AG10803 (cell line): ENCODE data around the gene MUSK.
A peak's percentile ranks its signal among the peaks of the same experiment; 100 is the strongest.

Source experiments
- DNase-seq: peaks from one replicate; pipeline ENCODE4 v3.0.0; 2010; ENCODE audit warnings: low read depth
- H3K4me3 ChIP-seq: 2 replicates; pipeline ENCODE4 v1.5.1; 2011; ENCODE audit warnings: mild to moderate bottlenecking, low read length, control low read depth
- TF ChIP-seq, protein P1 (sequence below): conservative IDR thresholded peaks from 2 replicates; pipeline ENCODE4 v1.5.1; 2011; ENCODE audit warnings: mild to moderate bottlenecking, low read length, control low read depth, inconsistent platforms

MUSK gene

DNA sequence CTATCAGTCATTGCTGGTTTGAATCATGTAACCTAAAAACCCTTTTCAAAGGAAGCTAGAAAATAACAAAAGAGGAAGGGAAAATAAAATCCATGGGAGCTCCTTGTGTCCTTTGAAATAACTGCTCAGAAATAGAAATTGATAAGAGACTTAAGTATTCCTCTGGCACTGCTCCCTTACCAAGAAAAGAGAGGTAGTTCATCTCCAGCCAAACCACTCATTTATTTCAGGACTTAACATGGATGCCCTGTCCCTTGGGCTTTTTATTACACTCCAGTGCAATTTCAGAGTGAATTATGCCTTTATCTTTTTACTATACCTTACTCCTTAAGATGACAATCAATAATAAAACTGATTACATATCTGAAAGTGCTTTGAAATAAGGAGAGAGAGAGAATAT is 61.0 kb downstream of the MUSK start:
- no peak for DNase-seq
- H3K4me3 ChIP-seq = no peak overlapping the region
- TF ChIP-seq, protein P1, sequence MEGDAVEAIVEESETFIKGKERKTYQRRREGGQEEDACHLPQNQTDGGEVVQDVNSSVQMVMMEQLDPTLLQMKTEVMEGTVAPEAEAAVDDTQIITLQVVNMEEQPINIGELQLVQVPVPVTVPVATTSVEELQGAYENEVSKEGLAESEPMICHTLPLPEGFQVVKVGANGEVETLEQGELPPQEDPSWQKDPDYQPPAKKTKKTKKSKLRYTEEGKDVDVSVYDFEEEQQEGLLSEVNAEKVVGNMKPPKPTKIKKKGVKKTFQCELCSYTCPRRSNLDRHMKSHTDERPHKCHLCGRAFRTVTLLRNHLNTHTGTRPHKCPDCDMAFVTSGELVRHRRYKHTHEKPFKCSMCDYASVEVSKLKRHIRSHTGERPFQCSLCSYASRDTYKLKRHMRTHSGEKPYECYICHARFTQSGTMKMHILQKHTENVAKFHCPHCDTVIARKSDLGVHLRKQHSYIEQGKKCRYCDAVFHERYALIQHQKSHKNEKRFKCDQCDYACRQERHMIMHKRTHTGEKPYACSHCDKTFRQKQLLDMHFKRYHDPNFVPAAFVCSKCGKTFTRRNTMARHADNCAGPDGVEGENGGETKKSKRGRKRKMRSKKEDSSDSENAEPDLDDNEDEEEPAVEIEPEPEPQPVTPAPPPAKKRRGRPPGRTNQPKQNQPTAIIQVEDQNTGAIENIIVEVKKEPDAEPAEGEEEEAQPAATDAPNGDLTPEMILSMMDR = no peak

DNA sequence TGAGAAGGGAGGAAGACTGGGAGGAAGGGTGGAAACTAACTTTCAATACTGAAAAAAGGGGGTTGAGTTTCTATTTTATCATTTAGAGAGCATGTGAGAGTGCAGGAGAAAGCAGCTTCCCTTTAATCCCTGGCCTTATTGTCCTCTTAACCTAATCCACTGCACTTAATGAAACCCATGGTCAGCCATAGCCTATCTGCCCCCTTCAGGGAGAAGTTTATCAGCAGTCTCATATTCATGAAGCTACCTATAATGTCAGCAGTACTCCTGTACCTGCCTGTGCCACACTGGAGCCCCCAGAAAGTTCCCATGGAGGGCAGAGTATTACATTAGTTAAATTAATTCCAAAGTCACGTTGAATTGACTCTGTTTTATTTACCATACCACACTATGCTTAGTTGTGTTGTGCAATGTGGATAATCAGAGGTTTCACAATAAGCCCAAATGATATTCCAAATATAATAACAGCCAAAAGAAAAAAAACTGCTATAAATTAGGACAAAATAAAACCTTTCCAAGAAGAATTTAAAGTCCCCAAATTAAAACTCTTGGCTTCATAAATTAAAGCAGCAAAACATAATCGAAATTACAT is 62.9 kb downstream of the MUSK start:
- H3K4me3 ChIP-seq = no peak overlapping the region
- peak; percentile 17 for DNase-seq
- TF ChIP-seq, protein P1 = no peak; the same call in 1 of the 2 replicates

DNA sequence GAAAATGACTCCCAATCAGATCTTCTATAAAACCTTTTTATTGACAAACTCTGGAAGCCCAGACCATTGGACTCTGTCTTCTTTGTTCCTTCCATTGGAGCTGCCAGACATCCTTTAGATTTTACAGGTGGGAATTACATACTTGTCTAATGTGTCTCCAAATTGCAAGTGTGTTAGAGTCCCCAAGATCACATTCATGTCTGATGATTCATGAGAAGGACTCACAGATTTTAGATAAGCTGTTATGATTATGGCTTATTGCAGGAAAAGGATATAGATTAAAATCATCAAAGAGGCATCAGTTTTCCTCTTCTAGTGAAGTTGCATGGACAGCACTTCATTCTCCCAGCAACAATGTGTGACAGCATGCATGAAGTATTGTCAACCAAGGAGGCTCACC is 70.4 kb downstream of the MUSK start:
- no peak overlapping the region for H3K4me3 ChIP-seq
- no peak for DNase-seq
- TF ChIP-seq, protein P1 = no peak

DNA sequence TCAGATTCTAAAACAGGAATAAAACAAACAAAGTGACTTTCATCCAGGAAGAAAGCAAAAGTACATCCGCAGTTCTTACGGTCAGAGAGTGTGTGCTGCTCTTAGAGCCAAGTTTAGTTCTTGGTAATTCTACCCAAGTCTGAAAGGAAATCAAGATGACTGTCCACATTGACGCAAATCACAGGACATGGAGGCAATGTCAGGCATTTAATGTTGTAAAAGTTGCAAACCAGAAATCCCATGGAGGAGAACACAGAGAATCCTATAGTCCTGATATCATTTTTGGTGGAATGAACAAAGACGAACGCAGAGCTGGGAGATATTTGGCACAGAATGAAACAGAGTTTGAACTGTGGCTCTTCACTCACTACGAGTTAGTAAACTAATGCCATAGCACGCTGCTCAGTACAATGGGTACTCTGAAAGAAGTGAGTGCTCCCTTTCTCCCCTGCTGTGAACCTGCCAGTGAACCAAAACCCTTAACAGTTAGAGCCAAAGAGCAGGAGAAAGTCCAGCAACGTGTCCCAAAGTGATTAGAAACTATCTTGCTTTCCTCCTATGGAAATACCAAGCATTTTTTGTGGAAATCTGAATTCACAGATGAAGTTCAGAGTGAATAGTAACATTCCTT is 74.3 kb downstream of the MUSK start:
- peak overlapping the region; percentile 33 for H3K4me3 ChIP-seq
- peak; percentile 80 for DNase-seq

DNA sequence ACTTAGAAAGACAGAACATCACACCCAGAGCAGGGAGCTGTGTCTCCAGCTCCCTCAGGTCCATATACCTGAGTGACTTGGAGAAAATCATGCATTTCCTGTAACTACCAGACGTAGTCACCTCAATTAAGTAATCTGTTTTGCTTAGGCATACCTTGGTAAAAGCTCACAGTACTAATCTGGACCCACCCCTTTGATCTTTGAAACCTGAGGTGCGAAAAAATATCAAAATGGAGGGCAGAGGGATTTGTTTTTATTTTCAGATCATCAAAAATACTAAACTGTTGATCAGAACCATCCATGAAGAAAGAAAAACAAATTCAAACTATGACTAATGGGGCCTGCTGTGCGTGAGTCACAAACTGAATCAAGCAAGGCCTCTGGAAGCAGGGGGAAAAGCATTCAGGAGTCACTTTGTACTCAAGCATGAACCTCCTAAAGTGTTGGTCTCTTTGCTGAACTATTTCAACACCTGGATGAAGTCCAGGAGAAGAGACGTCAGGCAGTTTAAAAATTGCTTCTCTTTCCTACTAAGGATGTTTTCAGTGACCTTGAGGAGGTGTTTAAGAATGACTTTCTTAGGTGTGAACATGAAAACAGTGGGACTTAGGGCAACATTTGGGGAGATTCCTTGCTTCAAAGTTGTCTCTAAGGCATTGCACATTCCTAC is 76.3 kb downstream of the MUSK start:
- H3K4me3 ChIP-seq = no peak overlapping the region
- TF ChIP-seq, protein P1 = no peak
- peak; percentile 97 for DNase-seq

More for the DNA sequence above, 74.3 kb downstream of the MUSK start:
- TF ChIP-seq, protein P1 = no peak

DNA sequence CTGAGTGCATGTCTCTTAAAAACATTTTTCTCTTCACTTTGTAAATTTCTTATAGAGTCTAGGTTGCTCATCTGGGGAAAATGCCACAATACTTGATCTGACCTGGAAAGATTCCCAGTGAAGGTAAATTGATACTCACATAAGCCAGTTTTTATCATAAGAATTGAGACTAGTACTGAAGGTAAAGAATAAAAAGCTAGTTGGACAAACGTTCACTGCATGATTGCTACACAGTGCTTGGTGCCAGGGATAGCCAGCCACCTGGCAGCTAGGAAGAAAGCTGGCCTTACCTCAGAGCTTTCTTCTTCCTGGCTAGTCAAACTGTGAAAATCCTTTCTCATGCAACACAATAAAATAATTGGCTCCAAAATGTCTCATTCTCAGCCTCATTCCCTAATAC is 77.1 kb downstream of the MUSK start:
- TF ChIP-seq, protein P1 = no peak
- peak; percentile 31 for DNase-seq
- no peak overlapping the region for H3K4me3 ChIP-seq
